GM12891 (cell line): ENCODE results near the gene TARP.
"Not testable (repeated sequence)": the region's sequence is repeated elsewhere in the genome, so short reads cannot be mapped to it uniquely, and the experiment has no call there.

Experiments used
- DNase-seq: peaks from one replicate; pipeline ENCODE4 v3.0.0; 2011; ENCODE audit warnings: low spot score; ENCODE audit not compliant: insufficient read length
- FAIRE-seq: peaks from 2 replicates; lab custom pipeline; 2011; peaks lifted over from hg19 to GRCh38; lab: Jason Lieb, UNC
- PAX5 ChIP-seq: IDR thresholded peaks from 2 replicates; pipeline ENCODE4 v1.6.1; 2011; ENCODE audit warnings: low read length, moderate library complexity, mild to moderate bottlenecking; ENCODE audit not compliant: insufficient read depth, severe bottlenecking
- POLR2A ChIP-seq: IDR thresholded peaks from 2 replicates; pipeline ENCODE4 v1.6.1; 2011; ENCODE audit warnings: low read depth, low read length, control low read depth
- POLR2AphosphoS5 ChIP-seq: IDR thresholded peaks from 2 replicates; pipeline ENCODE4 v1.6.1; 2011; ENCODE audit warnings: low read depth, low read length, control low read depth
- POU2F2 ChIP-seq: IDR thresholded peaks from 2 replicates; pipeline ENCODE4 v1.6.1; 2011; ENCODE audit warnings: low read depth, mild to moderate bottlenecking, control low read depth, low read length, moderate library complexity
- SPI1 ChIP-seq: IDR thresholded peaks from 2 replicates; pipeline ENCODE4 v1.6.1; 2011; ENCODE audit warnings: low read depth, low read length, control low read depth
- TAF1 ChIP-seq: IDR thresholded peaks from 2 replicates; pipeline ENCODE4 v1.6.1; 2011; ENCODE audit warnings: low read depth, low read length, control low read depth

Gene TARP

DNA sequence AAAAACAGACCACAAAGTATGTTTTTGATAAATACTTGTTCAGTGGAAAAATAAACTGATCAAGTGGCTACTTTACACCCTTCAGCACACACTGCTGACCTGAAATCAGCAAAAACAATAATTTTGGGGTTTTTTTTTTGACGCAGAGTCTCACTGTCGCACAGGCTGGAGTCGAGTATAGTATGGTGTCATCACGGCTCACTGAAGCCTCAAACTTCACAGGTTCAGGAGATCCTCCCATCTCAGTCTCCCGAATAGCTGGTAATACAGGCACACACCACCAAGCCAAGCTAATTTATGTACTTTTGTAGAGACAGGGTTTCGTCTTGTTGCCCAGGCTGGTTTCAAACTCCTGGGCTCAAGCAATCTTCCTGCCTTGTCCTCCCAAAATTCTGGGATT is 30.6 kb downstream of the TARP start:
- DNase-seq: no peak
- no peak for FAIRE-seq
- TF ChIP-seq PAX5 (no peak), TAF1 (no peak), SPI1 (no peak), POU2F2 (no peak), POLR2A (no peak), POLR2AphosphoS5 (no peak)

DNA sequence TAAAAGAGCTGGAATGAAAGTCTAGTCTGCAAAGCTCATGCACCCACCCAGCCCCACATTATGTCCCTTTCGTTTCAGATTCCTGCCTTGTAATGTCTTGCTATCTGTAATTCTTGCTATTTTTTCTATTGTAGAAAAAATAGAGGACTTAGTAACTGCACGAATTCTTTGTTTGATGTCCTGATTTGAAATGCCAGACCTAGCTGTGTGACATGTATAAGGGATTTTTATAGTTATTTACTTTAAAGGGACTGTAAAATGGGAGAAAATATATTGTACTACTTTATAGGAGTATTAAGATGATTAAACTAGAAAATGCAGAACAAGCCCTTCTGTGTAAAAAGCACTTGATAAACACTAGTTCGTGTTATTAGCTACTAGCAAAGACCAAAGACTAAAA is 32.4 kb downstream of the TARP start:
- no peak for TF ChIP-seq TAF1
- TF ChIP-seq SPI1: no peak
- no peak for TF ChIP-seq POLR2AphosphoS5
- TF ChIP-seq POLR2A: no peak
- TF ChIP-seq PAX5: no peak
- TF ChIP-seq POU2F2: no peak
- no peak for DNase-seq
- FAIRE-seq: no peak

DNA sequence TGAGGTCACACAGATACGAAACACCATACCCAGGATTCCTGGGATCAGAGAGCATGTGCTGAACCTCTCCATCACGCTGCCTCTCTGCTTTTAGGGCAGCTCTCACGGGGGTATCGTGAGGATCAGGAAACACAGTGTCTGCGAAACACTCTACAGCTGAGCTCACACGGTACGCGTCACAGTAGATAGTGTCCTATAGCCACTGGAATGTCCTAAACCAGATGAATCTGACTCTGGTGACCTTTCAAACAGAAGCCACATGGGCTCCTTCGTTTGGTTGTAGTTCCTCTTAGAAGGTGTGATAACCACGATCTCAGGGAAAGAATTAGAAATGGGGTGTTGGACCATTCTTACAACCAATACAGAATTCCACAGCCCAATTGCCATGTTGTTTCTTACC is 34.3 kb downstream of the TARP start:
- not testable (repeated sequence) for DNase-seq

GRCh38 chr7:38235606-38236005 is 37.8 kb downstream of the TARP start:
- no peak for FAIRE-seq
- DNase-seq: no peak
- TF ChIP-seq PAX5: no peak

More for the DNA sequence above, 34.3 kb downstream of the TARP start:
- peak; percentile 48 for FAIRE-seq

DNA sequence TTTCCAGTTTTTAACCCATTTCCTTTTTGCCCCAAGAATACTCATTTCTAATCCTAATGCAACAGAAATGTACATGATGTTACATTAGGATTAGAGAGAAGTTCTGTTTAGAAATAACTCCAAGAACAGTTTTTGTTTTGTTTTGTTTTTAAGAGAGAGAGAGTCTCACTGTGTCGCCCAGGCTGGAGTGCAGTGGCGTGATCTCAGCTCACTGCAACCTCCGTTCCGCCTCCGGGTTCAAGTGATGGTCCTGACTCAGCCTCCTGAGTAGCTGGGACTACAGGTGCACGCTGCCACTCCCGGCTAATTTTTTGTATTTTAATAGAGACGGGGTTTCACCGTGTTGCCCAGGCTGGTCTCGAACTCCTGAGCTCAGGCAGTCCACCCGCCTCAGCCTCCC is 38.7 kb downstream of the TARP start:
- FAIRE-seq, DNase-seq: not testable (repeated sequence)

- DNase-seq (no peak), FAIRE-seq (peak; percentile 96)
- TF ChIP-seq SPI1: peak; percentile 69
- no peak for TF ChIP-seq TAF1
These were observed 40.7 kb downstream of the TARP start for GRCh38 chr7:38232502-38233366.

DNA sequence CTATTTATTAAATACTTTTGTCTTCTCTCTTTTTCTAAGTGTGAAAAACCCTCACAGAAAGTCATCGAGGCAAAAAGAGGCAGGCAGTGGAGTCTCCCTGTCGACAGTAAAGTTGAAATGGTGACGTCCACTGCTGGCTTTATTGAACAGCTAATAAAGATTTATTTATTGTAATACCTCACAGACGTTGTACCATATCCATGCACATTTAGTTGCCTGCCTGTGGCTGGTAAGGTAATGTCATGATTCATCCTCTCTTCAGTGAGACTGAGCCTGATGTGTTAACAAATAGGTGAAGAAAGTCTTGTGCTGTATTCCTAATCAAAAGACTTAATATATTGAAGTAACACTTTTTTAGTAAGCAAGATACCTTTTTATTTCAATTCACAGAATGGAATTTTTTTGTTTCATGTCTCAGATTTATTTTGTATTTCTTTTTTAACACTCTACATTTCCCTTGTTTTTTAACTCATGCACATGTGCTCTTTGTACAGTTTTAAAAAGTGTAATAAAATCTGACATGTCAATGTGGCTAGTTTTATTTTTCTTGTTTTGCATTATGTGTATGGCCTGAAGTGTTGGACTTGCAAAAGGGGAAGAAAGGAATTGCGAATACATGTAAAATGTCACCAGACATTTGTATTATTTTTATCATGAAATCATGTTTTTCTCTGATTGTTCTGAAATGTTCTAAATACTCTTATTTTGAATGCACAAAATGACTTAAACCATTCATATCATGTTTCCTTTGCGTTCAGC is 43.4 kb downstream of the TARP start:
- no peak for TF ChIP-seq POLR2A
- TF ChIP-seq POU2F2: no peak
- no peak for TF ChIP-seq POLR2AphosphoS5
- no peak for TF ChIP-seq SPI1
- no peak for TF ChIP-seq TAF1
- no peak for TF ChIP-seq PAX5
- DNase-seq (no peak), FAIRE-seq (no peak)

DNA sequence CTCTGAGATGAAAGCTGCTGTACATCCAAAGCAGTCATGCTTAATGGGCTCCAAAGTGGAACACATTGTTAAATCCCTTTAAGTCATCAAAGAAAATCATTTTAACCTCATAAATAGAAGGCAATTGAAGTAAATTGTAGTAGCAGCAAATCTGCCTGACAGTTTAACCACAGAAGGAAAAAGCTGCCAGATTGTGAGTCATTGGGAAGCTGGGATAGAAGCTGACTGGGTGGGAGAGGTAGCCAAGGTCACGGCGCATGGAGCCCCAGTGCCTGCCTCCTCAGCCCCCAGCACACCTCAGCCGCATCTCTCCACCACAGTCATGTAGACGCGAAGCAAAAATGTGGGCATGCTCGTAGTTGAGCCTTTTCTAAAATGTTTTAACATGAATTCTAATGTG is 44.0 kb downstream of the TARP start:
- no peak for DNase-seq
- peak; percentile 23 for FAIRE-seq
- TF ChIP-seq POLR2A (no peak), SPI1 (no peak), TAF1 (no peak), PAX5 (no peak), POU2F2 (no peak), POLR2AphosphoS5 (no peak)

- TF ChIP-seq POU2F2 (no peak), POLR2AphosphoS5 (no peak), TAF1 (no peak), POLR2A (no peak), PAX5 (no peak), SPI1 (no peak)
- DNase-seq (no peak), FAIRE-seq (no peak)
These were observed 49.0 kb downstream of the TARP start for GRCh38 chr7:38224392-38224791.

- DNase-seq (no peak), FAIRE-seq (no peak)
- TF ChIP-seq SPI1 (no peak), POU2F2 (no peak), TAF1 (no peak), POLR2AphosphoS5 (no peak), POLR2A (no peak), PAX5 (no peak)
These were observed 50.1 kb downstream of the TARP start for GRCh38 chr7:38223306-38223705.

DNA sequence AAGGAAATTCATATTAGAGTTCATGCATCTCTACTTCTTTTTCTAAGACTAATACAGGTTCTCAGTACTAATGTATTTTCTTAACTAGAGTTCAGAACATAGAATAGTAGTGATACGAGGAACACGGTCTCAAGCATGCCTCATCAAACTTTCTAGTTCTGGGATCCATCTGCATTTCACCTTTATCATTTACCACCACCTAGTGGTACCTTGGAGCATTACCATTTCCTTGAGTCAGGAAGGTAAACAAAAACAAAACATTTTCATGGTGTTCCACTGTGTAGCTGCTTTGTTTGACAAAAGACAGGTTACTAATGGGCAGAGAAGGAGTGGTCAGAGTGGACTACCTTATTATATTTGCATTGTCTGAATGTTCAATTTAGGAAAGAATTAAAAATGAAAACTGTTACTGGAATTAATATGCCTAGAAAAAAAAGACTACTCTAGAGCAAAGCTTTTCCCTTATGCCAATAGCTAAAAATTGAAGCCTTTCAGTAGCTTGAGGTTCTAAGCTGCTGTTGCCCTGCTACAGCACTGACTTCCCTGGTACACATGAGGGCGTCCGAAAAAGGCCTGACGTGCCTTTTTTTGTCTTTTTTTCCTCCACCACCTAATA is 50.8 kb downstream of the TARP start:
- FAIRE-seq (peak; percentile 96), DNase-seq (no peak)
- TF ChIP-seq TAF1 (no peak), PAX5 (no peak), POU2F2 (no peak), POLR2A (no peak)
